ENCODE results near the gene C1orf159.
"Not testable (repeated sequence)": the region's sequence is repeated elsewhere in the genome, so short reads cannot be mapped to it uniquely, and the experiment has no call there.

C1orf159 gene

DNA sequence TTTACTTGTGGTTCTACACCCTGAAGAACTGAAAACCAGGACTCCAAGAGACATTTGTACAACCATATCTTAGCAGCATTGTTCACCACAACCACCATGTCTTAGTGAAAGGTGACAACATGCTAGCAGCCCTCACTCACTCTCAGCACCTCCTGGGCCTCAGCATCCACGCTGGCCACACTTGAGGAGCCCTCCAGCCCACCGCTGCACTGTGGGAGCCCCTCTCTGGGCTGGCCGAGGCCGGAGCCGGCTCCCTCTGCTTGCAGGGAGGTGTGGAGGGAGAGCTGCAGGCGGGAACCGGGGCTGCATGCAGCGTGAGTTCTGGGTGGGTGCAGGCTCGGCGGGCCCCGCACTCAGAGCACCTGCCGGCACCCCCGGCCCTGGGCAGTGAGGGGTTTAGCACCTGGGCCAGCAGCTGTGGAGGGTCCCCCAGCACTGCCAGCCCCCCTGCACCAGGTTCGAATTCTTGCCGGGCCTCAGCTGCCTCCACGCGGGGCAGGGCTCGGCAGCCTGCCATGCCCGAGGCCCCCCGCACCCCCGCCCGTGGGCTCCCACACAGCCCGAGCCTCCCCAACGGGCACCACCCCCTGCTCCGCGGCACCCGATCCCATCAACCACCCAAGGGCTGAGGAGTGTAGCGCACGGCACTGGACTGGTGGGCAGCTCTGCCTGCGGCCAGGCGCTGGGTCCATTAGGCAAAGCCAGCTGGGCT, 9.2 kb downstream of the C1orf159 start:
- no peak for DNase-seq (ENCODE audit: low read depth)
- no peak overlapping the region for H3K4me3 ChIP-seq (ENCODE audit: low read depth, low read length)
- TF ChIP-seq, protein P1, sequence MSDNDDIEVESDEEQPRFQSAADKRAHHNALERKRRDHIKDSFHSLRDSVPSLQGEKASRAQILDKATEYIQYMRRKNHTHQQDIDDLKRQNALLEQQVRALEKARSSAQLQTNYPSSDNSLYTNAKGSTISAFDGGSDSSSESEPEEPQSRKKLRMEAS (IDR thresholded peaks at IDR 0.05; ENCODE audit: low read depth, low read length): no peak
- TF ChIP-seq, protein P2, sequence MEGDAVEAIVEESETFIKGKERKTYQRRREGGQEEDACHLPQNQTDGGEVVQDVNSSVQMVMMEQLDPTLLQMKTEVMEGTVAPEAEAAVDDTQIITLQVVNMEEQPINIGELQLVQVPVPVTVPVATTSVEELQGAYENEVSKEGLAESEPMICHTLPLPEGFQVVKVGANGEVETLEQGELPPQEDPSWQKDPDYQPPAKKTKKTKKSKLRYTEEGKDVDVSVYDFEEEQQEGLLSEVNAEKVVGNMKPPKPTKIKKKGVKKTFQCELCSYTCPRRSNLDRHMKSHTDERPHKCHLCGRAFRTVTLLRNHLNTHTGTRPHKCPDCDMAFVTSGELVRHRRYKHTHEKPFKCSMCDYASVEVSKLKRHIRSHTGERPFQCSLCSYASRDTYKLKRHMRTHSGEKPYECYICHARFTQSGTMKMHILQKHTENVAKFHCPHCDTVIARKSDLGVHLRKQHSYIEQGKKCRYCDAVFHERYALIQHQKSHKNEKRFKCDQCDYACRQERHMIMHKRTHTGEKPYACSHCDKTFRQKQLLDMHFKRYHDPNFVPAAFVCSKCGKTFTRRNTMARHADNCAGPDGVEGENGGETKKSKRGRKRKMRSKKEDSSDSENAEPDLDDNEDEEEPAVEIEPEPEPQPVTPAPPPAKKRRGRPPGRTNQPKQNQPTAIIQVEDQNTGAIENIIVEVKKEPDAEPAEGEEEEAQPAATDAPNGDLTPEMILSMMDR (IDR thresholded peaks at IDR 0.05; ENCODE audit: low read depth, low read length): no peak
- TF ChIP-seq MYC (IDR thresholded peaks at IDR 0.05; ENCODE audit: low read depth, low read length) (no peak), POLR2A (IDR thresholded peaks at IDR 0.05; ENCODE audit: extremely low read depth, insufficient read length) (no peak)

DNA sequence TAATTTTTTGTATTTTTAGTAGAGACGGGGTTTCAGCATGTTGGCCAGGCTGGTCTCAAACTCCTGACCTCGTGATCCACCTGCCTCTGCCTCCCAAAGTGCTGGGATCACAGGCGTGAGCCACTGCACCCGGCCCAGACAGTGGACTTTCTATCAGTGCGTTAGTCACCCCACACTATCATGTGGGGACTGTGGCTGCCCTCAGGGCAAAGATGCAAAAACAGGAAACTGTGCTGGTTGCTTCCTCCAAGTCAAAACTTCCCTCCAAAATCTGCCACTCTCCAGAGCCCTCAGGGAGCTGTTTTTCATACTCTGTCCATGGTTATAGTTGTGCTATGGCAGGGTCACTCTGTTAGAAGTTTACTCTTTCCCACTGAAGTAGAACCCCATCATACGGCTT, 11.7 kb downstream of the C1orf159 start:
- H3K4me3 ChIP-seq (ENCODE audit: low read depth, low read length): not testable (repeated sequence)
- peak; percentile 85 for DNase-seq (ENCODE audit: low read depth)
- TF ChIP-seq, protein P1 (IDR thresholded peaks at IDR 0.05; ENCODE audit: low read depth, low read length): peak; percentile 41; the same call in 1 of the 2 replicates

DNA sequence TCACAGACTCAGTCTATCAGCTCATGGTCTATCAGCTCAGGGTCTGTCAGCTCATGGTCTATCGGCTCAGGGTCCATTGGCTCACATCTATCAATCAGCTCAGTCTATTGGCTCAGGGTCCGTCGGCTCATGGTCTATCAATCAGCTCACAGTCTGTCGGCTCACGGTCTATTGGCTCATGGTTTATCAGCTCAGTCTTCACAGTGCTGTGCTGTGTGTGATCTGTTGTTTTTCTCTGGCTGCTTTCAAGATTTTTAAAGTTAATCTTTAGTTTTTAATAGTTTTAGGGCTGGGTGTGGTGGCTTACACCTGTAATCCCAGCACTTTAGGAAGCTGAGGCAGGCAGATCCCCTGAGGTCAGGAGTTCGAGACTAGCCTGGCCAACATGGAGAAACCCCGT, 14.4 kb downstream of the C1orf159 start:
- no peak for DNase-seq (ENCODE audit: low read depth)
- no peak overlapping the region for H3K4me3 ChIP-seq (ENCODE audit: low read depth, low read length)
- TF ChIP-seq, protein P1 (IDR thresholded peaks at IDR 0.05; ENCODE audit: low read depth, low read length): no peak
- no peak for TF ChIP-seq MYC (IDR thresholded peaks at IDR 0.05; ENCODE audit: low read depth, low read length)
- TF ChIP-seq, protein P2 (IDR thresholded peaks at IDR 0.05; ENCODE audit: low read depth, low read length): no peak
- no peak for TF ChIP-seq POLR2A (IDR thresholded peaks at IDR 0.05; ENCODE audit: extremely low read depth, insufficient read length)

DNA sequence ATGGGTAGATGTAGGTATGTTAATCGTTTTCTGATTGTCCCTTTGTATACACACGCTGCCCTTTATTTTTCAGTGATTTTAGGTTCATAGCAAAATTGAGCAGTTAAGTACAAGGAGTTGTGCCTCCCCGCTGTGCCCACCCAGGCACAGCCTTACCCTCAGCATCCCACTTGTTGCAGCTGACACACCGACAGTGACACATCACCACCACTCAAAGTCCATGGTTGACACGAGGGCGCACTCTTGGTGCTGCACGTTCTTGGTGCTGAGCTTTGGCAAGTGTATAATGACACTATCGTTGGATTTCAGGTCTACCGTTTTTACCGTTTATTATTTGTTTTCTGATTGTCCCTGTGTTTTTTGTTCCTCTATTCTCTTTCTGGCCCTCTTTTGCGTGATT, 15.6 kb downstream of the C1orf159 start:
- TF ChIP-seq MYC (IDR thresholded peaks at IDR 0.05; ENCODE audit: low read depth, low read length) (no peak), POLR2A (IDR thresholded peaks at IDR 0.05; ENCODE audit: extremely low read depth, insufficient read length) (no peak)
- TF ChIP-seq, protein P1 (IDR thresholded peaks at IDR 0.05; ENCODE audit: low read depth, low read length): no peak
- TF ChIP-seq, protein P2 (IDR thresholded peaks at IDR 0.05; ENCODE audit: low read depth, low read length): no peak
- no peak overlapping the region for H3K4me3 ChIP-seq (ENCODE audit: low read depth, low read length)

DNA sequence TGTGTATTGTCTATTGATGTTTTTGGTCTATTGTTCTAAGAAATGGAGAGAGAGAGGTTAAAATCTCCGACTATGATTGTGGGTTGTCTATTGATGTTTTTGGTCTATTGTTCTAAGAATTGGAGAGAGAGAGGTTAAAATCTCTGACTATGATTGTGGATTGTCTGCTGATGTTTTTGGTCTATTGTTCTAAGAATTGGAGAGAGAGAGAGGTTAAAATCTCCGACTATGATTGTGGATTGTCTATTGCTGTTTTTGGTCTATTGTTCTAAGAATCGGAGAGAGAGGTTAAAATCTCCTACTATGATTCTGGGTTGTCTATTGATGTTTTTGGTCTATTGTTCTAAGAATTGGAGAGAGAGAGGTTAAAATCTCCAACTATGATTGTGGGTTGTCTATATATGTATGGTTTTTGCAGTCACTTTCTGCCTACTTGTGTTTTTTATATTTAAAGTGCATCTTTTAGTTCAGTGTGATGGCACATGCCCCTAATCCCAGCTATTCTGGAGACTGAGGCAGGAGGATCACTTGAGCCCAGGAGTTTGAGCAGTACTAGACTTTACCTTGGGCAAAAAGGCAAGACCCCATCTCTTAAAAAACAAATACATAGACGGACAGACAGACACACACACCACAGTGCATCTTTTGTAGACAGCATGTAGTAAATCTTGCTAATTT, 16.2 kb downstream of the C1orf159 start:
- DNase-seq (ENCODE audit: low read depth): no peak
- TF ChIP-seq, protein P2 (IDR thresholded peaks at IDR 0.05; ENCODE audit: low read depth, low read length): no peak
- TF ChIP-seq MYC (IDR thresholded peaks at IDR 0.05; ENCODE audit: low read depth, low read length) (no peak), POLR2A (IDR thresholded peaks at IDR 0.05; ENCODE audit: extremely low read depth, insufficient read length) (no peak)
- TF ChIP-seq, protein P1 (IDR thresholded peaks at IDR 0.05; ENCODE audit: low read depth, low read length): no peak
- no peak overlapping the region for H3K4me3 ChIP-seq (ENCODE audit: low read depth, low read length)

More for the DNA sequence above, 15.6 kb downstream of the C1orf159 start:
- DNase-seq (ENCODE audit: low read depth): no peak
